HuH-7.5 (cell line): ENCODE measurements around the gene MUC5B.

Source experiments
- DNase-seq: peaks from one replicate; pipeline ENCODE4 v3.0.0; 2011; ENCODE audit warnings: low spot score

The MUC5B gene

GRCh38 chr11:1285876-1286275 is 63.0 kb downstream of the MUC5B start:
- DNase-seq: no peak

GRCh38 chr11:1287928-1288327 is 65.1 kb downstream of the MUC5B start:
- no peak for DNase-seq

GRCh38 chr11:1288426-1289151 is 65.7 kb downstream of the MUC5B start:
- no peak for DNase-seq

- no peak for DNase-seq
Observed at GRCh38 chr11:1289211-1289935, 66.5 kb downstream of the MUC5B start.

GRCh38 chr11:1290052-1291040 is 67.5 kb downstream of the MUC5B start:
- DNase-seq: no peak

GRCh38 chr11:1291295-1292017 is 68.6 kb downstream of the MUC5B start:
- DNase-seq: no peak

- no peak for DNase-seq
Observed at GRCh38 chr11:1292018-1292643, 69.3 kb downstream of the MUC5B start.

GRCh38 chr11:1292644-1293618 is 70.1 kb downstream of the MUC5B start:
- DNase-seq: no peak

GRCh38 chr11:1293619-1294015 is 70.8 kb downstream of the MUC5B start:
- no peak for DNase-seq

GRCh38 chr11:1295086-1295485 is 72.2 kb downstream of the MUC5B start:
- no peak for DNase-seq

GRCh38 chr11:1295591-1295990 is 72.7 kb downstream of the MUC5B start:
- DNase-seq: no peak

GRCh38 chr11:1296287-1296686 is 73.4 kb downstream of the MUC5B start:
- no peak for DNase-seq

- no peak for DNase-seq
Observed at GRCh38 chr11:1297011-1297575, 74.2 kb downstream of the MUC5B start.

GRCh38 chr11:1297576-1298473 is 75.0 kb downstream of the MUC5B start:
- no peak for DNase-seq

GRCh38 chr11:1298695-1299492 is 76.0 kb downstream of the MUC5B start:
- peak; percentile 98 for DNase-seq

- no peak for DNase-seq
Observed at GRCh38 chr11:1299621-1300020, 76.8 kb downstream of the MUC5B start.

- no peak for DNase-seq
Observed at GRCh38 chr11:1300121-1300520, 77.3 kb downstream of the MUC5B start.
